ENCODE measurements around the gene TMEM117.
"Not testable (repeated sequence)": the region's sequence is repeated elsewhere in the genome, so short reads cannot be mapped to it uniquely, and the experiment has no call there.

The TMEM117 gene

GRCh38 chr12:43841253-43841652 is 5.4 kb downstream of the TMEM117 start:
- DNase-seq: no peak

DNA sequence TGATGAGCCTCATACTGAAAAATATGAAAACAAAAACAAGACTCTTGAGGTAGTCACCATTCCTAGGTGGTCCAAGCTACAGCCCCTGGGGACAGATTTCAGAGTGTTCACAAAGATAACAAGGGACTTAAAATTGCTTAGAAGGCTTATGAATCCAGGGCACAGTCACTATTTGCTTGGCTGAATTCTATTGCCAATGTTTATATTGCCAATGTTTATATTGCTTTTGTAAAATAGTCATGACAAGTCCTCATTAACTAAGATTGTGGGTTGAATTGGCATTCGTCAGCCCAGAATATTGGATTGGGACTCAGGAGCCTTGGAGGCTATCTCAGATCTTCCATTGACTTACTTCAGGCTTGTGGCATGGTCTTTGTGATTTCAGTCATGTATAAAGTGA is 6.4 kb downstream of the TMEM117 start:
- no peak for DNase-seq

GRCh38 chr12:43847425-43848225 is 11.7 kb downstream of the TMEM117 start:
- DNase-seq: not testable (repeated sequence)

GRCh38 chr12:43848226-43848507 is 12.3 kb downstream of the TMEM117 start:
- no peak for DNase-seq

GRCh38 chr12:43848786-43849185 is 12.9 kb downstream of the TMEM117 start:
- no peak for DNase-seq

DNA sequence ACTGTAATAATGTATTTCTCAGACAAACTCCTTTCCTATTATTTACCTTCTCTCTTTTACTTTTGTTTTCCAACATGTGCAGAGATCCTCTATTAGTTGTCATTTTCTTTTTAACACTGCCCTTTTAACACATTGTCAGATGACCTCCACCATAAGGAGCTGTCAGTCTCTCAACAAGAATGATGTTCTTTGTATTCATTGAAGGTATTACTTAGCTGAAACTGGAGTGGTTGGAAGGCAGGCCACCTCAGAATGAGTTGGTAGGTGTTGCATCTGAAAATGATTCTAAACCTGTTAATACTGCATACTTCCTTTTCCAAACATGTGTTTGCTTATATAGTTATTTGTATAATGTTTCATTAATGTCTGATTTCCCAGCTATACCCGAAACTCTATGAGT is 16.9 kb downstream of the TMEM117 start:
- DNase-seq: no peak

- no peak for DNase-seq
Measured at GRCh38 chr12:43856972-43857371, 21.1 kb downstream of the TMEM117 start.

DNA sequence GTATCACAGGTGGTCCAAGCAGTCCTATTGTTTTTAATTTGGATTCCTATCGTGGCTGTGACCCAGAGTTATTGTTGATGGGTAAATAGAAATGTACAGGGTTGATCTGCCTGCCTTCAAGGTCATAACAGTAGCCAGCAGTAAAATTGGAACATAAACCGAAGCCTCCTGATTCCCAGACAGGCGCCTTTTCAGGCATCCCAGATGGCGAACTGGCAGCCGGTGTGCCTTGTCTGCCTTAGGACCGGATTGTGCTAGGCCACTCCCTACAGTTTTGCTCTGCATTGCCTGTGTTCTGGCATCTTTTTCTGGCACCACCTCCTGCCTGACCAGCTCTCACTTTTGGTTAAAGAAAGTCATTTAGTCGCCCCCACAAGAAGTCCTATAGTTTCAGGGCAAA is 22.2 kb downstream of the TMEM117 start:
- DNase-seq: no peak

GRCh38 chr12:43858991-43859390 is 23.1 kb downstream of the TMEM117 start:
- DNase-seq: no peak

DNA sequence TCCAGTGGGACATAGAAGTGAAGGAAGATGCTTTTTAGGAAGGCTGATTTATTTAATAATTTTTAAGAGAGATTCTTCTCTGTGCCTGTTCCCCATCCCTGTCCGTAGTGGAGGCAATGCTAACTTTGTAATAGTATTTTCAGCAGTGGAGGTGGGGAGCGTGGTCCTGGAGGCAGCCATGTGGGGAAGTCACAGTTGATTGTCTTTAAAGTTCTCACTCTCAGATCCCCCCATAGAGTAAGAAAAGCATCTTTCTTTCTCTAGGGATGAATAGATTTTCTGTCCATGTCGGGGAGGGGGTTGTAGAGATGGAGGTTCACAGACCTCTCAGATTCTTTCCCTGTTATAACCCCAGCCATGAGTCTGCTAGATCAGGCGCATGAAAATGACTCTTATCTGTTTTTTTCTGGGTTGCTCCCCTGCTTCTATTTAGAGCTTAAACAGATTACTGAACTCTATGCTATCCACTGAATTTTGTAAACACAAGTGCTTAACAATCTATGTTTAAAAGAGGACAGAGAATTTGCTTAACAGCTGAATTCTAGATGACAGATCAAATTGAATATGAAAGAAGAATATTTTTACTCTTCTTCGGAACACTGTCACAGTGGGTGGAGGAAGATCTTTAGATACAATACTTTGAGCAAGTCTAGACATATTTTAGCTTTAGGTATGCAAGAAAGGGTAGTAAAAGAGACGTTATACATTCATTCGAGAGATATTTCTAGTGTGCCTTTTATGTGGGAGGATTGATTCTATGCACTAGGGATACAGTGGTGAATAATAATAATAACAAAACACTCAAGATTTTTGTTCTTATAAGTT is 25.3 kb downstream of the TMEM117 start:
- no peak for DNase-seq

GRCh38 chr12:43861840-43862150 is 25.9 kb downstream of the TMEM117 start:
- DNase-seq: no peak

- no peak for DNase-seq
Measured at GRCh38 chr12:43863770-43864366, 28.0 kb downstream of the TMEM117 start.

GRCh38 chr12:43864557-43864956 is 28.7 kb downstream of the TMEM117 start:
- DNase-seq: not testable (repeated sequence)

DNA sequence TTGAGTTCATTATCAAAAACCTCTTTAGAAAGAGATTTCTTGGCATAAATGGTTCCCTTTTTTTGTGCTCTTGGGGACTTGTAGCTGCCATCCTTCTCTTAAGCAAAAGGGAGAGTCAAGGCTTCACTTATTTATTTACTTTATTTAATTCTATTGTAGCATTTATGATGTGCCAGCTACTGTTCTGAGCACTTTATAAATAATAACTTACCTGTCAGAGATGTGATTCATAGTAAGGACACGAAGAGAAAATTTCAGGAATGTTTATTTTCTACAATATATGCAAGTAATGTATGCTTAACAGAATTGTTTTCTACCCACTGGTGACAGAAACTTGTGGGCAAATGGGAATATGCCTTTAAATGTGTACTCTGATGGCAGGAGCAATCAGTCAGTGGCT is 33.3 kb downstream of the TMEM117 start:
- no peak for DNase-seq

GRCh38 chr12:43869765-43870164 is 33.9 kb downstream of the TMEM117 start:
- DNase-seq: not testable (repeated sequence)

- not testable (repeated sequence) for DNase-seq
Measured at GRCh38 chr12:43871258-43871657, 35.4 kb downstream of the TMEM117 start.

GRCh38 chr12:43872396-43872795 is 36.5 kb downstream of the TMEM117 start:
- DNase-seq: no peak

GRCh38 chr12:43878050-43878449 is 42.2 kb downstream of the TMEM117 start:
- DNase-seq: no peak

DNA sequence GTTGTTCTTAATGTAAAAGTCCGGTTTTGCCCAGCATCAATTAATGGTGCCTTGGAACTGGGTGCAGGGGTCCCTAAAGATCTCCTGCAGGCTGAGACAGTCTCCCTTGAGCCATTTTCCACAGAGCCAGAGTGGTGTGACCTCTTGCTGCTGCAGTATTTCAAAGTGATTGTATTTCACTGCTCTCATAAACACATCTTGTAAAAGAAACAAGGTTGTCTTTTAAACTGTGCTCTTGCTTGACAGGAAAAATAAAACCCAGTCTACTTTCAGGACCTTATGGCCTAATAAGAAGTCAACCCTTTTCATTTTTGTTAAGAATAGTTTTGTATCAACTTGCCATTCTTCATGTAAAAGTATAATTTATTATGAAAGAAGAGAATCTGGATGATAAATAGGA is 44.7 kb downstream of the TMEM117 start:
- no peak for DNase-seq

DNA sequence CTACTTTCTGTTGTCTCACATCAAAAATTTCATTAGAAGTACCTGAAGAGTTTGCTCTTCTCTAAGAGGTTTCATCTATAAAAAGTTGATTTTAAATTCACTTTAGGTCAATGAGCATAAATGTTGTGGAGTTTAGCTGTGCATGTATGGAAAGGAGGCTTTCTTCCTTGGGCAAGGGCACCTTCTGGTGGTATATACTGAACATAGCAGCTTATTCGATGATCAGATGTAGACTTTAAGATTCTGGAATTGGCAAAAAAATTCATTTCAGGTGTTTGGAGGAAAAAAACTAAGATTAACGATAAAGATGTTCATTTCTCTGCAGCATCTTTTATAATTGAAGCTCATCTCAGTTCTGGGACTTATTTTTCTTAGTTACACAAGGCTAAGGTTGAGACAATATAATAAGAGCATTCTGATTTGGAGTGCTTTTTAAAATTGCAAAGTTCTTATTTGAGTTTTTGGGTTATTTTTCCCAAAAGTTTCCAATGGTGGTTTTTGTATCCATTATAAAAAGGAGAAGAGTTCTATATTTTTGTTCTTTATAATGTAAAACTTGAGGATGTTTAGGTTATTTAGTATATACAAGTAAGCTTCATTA is 46.8 kb downstream of the TMEM117 start:
- peak in 1 of 2 donors; percentile 50 for DNase-seq

GRCh38 chr12:43883311-43883710 is 47.4 kb downstream of the TMEM117 start:
- DNase-seq: no peak

GRCh38 chr12:43883748-43884147 is 47.9 kb downstream of the TMEM117 start:
- DNase-seq: no peak

GRCh38 chr12:43884683-43885410 is 49.0 kb downstream of the TMEM117 start:
- no peak for DNase-seq
